GM12892 (cell line): ENCODE results near the gene PSMA8.

ENCODE experiments used
- POLR2A ChIP-seq: IDR thresholded peaks from 2 replicates; pipeline ENCODE4 v1.6.1; 2011; ENCODE audit warnings: low read depth, low read length, control low read depth
- POLR2AphosphoS5 ChIP-seq: IDR thresholded peaks from 2 replicates; pipeline ENCODE4 v1.6.1; 2011; ENCODE audit warnings: low read depth, low read length, control low read depth

GRCh38 chr18:26225022-26225693 lies 91.5 kb downstream of the PSMA8 start:
- TF ChIP-seq POLR2A = no peak
- no peak for TF ChIP-seq POLR2AphosphoS5
